GM21381 (cell line): Measurements from ENCODE around the gene PHACTR3.
A peak's percentile ranks its signal among the peaks of the same experiment; 100 is the strongest.
"Not testable (repeated sequence)": the region's sequence is repeated elsewhere in the genome, so short reads cannot be mapped to it uniquely, and the experiment has no call there.

ENCODE experiments used
- ATAC-seq: cut with Tn5 transposase; IDR thresholded peaks from one replicate; pipeline ENCODE4 v1.9.1; 2021; ENCODE audit warnings: mild to moderate bottlenecking, moderate library complexity; ENCODE audit not compliant: unreplicated experiment

Gene PHACTR3

DNA sequence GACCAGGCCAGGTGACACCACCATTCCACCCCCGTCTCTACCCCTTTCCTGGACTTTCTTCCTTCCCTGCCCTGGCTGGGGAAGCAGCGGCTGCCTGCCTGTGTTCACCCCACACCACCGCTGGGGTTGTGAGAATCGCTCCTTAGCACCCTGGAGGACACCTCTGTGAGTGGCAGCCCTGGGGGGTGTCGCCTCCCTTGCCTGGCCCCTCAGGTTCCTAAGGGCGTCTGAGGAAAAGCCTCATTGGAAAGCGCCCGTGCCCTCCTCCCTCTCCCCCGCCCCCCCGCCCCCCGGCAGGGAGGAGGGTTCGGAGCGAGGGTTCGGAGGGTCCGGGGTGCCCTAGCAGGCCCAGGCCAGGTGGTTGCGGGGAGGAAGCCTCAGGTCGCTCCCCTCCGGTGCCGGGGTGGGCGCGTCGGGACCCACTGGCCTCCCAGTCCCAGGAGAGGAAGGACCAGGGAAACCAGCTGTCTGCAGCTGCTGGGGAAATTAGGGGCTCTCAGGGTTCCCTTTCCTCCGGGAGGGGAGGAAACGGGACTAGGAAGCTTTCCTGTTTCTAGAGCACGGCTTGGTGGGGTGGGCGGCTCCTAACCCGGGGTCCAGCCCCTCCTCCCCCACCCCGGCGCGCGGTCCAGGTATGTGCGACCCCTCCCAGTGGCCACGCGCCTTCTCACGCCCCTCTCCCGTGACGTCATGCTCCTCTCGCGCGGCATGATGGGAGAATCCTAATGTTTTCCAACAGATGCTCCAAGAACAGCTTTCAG, at the start of gene PHACTR3:
PHACTR3 (plus strand) TSS at position 760 of the 761 bp plus-strand sequence. CDS start 475 bp downstream, outside the sequence.
- no peak for ATAC-seq

- not testable (repeated sequence) for ATAC-seq
Observed at GRCh38 chr20:59557733-59558529, 46.4 kb upstream of the PHACTR3 start.

DNA sequence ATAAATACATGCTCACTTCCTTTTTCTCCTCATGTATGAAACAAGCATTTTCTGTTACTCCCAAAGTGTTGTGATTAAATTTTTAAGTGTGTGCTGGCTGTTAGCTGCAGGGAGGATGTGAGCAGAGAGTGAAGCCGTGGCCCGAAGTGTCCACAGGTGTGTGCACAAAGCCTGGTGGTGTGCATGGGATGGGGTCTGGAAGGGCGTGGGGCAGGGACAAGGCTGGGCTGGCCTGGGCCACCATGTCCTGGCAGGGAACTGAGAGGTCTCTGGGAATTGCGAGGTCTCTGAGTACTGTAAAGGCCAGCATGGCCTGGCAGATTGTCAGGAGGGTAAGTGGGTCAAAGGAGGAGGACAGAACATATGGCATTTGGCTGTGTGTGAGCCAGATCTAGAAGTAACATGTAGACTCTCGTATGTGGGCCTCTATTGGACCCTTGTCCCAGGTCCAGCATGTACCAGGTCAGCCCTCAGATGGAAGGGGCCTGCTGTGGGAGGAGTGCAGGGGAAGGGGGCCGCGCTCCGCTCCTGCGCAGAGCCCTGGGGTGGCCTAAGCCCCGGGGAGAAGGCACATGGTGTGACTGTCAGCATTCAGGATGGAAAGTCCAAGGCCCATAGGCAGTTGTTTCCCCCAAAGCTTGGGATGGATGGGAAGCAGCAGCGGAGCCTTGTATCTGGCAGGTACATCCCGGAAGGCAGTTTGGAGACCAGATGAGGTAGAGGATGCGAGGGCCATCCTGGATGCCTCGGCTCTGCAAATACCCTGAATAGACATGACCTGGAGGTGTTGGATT, 45.1 kb upstream of the PHACTR3 start:
- ATAC-seq = no peak

DNA sequence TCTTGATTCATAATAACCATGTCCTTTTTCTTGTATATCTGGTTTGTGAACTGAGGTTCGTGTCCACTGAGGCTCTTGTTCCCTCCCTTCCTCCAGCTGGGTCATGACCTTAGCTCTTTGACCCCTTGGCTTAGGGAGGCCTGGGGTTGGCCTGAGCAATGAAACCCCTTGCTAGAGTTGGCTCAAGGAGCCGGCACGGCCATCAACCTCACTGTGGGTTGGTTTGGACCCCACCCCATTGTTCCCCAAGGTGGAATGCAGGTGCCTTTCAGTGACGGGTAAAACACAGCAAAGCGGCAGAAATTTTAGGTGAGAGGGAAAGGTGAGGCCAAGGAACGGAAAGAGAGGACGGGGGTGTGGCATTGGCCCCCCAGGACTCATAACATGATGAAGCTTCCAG, 44.5 kb upstream of the PHACTR3 start:
- no peak for ATAC-seq

GRCh38 chr20:59560588-59561227, 43.6 kb upstream of the PHACTR3 start:
- no peak for ATAC-seq

- ATAC-seq = no peak
Observed at GRCh38 chr20:59561228-59561605, 43.1 kb upstream of the PHACTR3 start.

GRCh38 chr20:59561614-59562277, 42.6 kb upstream of the PHACTR3 start:
- no peak for ATAC-seq

DNA sequence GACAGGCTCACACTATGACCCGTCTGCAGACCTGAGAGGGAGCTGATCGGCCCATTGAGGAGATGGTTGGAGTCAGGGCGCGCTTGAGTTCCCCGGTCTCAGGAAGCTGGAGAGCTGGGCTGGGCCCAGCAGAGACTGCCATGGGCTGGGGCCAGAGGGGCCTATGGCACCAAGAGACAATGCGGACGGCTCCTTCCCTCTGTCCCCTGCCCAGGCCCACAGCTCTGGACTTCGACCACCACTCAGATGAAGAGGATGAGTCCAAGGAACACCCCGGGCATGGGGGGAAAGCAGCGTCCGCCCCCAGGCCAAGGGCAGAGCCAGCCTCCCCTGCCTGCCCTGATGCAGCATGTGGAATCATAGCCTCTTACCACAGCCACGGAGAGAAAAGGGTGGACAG, 40.2 kb upstream of the PHACTR3 start:
- ATAC-seq = no peak

- no peak for ATAC-seq
Observed at GRCh38 chr20:59564943-59565342, 39.4 kb upstream of the PHACTR3 start.

DNA sequence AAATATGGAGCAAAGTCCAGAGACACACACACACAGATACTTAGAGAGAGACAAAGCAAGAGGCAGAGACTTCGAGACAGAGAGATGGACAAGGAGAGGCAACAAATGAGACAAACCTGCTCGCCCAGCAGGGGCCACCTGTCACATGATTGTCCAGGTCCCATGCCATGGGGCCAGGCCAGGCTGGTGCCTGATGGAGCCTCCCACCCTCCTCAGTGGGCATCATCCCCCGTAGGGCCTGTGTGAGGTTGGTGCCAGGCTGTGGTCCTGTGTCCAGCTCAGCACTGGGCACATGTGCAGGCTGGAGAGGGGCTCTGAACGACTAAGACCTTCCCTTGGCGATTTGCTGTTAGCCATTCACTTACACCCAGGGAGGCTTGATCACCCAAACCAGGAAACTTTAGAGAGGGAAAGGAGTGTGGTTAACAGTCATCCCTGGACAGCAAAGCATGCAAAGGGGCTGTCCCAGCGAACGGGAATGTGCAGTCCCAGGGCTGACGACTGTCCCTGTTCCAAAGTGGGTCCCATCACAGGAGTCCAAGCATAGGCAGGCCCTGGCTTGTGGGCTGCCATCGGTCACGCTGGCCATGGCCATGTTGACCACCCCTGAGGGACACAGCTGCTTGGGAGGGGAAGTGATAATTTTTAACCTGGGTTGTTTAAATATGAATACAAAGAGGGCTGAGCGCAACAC, 38.4 kb upstream of the PHACTR3 start:
- ATAC-seq = no peak

- no peak for ATAC-seq
Observed at GRCh38 chr20:59566631-59567524, 37.5 kb upstream of the PHACTR3 start.

GRCh38 chr20:59567585-59568508, 36.5 kb upstream of the PHACTR3 start:
- ATAC-seq = no peak

DNA sequence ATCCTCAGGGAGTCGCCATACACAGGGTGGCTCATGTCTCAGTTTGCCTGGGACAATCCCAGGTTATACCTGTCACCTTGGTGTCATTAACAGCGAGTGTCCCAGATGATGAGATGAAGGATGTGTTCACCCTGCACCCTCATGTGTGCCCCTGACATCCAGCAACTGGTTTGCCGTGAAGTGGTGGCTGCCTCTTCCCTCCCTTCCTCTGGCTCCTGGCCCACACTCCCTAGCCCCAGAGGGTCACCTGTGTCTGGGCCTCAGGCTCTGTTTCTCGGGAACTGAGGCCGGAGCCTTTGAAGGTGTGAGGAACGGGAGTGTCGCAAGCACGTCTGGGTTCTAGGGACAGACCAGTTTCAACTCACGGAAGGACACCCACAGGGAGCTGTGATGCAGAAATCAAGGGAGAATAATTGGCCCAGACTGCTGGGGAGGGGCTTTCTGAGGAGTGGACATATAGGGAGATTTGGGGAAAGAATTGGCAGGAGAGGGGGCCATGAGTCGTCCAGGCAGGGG, 35.8 kb upstream of the PHACTR3 start:
- no peak for ATAC-seq

DNA sequence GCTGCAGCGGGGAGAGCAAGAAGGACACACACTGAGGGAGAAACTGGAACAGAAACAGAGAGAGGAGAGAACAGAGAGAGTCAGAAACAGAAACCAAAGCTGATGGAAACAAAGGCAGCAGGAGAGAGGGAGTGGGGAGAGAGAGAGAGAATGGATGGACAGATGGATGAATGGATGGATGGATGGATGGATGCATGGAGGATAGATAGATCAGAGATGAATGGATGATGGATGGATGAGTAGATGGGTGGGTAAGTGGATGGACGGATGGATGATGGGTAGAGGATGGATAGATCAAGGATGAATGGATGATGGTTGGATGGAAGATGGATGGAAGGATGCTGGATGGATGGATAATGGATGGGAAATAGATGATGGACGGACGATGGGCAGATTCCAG, 35.0 kb upstream of the PHACTR3 start:
- ATAC-seq = no peak

GRCh38 chr20:59571151-59571550, 33.2 kb upstream of the PHACTR3 start:
- ATAC-seq = no peak

- ATAC-seq = peak; percentile 72
Observed at GRCh38 chr20:59571551-59572314, 32.6 kb upstream of the PHACTR3 start.

GRCh38 chr20:59572515-59572914, 31.8 kb upstream of the PHACTR3 start:
- ATAC-seq = no peak
